GM18505 (cell line): ENCODE data around the gene OLFML1.
A peak's percentile ranks its signal among the peaks of the same experiment; 100 is the strongest.

Experiments used
- ATAC-seq: cut with Tn5 transposase; IDR thresholded peaks from one replicate; pipeline ENCODE4 v1.9.1; 2021; ENCODE audit not compliant: unreplicated experiment
- POLR2A ChIP-seq: IDR thresholded peaks from 4 replicates; pipeline ENCODE4 v1.6.1; 2011; ENCODE audit warnings: borderline replicate concordance; ENCODE audit not compliant: insufficient read depth, insufficient read length; ENCODE audit errors: extremely low read depth

The OLFML1 gene

DNA sequence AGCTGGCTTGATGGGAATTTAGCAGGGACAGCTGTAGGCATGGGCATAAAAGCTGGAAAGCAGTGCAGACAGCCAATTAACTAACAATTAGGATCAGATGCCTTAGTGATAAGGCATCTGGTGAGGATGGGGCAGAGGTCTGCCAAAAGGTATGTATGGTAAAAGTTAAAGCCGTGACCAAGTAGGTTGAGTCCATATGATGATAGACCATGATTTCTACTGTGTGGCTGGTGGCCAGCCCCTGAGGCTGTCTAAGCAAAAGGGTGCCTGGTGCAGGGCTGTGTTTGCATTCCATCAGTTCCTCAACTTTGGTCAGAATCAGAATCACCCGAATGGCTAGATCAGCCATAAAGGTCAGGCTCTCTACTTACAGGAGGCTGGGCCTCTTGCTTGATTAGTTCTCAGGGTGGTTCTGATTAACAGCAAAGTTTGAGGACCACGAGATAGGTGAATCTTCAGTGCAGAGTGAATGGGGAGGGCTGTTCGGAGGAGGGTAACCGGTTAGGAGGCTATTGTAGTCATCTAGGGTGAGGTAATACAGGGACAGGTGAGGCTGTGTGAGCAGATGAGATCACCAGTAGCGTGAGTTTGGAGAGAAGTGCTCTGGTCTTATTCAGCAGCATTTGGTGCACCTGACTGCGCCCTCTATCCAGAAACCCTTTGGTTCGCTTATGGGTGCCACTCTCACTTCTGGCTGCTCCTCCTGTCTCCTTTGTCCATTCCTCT is 55.7 kb downstream of the OLFML1 start:
- no peak for ATAC-seq
- no peak for TF ChIP-seq POLR2A

DNA sequence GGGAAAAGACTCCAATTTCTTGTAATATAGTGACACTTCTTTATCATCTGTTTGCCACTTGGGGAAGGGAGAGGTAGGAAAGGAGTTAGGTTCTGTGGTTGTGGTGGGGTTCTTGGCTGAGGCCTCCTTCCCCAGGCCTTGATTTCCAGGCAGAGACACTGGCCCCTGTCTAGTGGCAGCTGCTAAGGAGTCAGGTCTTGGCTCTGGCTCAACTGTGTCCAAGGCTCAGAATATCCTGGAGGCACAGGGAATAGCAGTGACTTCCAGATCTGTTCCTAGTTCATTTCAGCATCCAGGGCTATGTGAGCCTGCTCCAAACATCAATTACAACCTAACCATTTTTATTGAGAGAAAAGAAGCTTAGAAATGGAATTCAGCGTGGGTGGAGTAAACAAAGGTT is 58.0 kb downstream of the OLFML1 start:
- TF ChIP-seq POLR2A: no peak

DNA sequence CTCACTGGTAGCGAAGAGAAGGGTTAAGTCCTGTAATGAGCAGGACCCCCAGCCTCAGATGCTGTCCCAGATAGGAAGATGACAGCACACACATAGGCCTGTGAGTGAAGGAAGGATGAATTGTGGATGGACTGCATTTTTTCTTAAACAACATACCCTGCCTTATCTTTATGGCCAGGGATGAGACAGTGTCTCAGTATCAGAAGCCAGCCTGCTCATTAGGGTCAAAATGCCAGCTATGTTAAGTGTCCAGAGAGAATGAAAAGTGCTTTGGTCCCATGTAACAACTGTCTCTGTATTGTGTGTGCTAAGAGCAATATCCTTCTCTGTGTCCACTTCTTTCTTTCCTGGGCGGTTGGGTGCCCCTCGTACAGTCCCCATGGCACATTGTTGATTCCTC is 58.7 kb downstream of the OLFML1 start:
- no peak for ATAC-seq

More for the DNA sequence above, 58.0 kb downstream of the OLFML1 start:
- no peak for ATAC-seq

DNA sequence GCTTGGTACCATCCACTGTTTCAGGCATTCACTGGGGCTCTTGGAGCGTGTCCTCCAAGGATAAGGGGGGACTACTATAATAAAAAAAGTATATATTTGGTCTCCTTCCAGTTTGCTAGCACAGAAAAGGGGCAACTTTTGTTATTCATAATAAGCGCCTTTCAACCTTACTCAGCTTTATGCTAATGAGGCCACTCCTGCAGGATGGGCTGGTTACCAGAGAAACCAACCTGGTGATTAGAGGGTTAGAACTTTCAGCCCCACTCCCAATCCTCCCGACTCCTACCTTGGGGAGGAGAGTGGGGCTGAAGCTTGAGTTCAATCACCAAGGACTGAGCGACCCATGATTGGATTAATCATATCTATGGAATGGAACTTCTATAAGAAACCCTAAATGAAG is 60.3 kb downstream of the OLFML1 start:
- TF ChIP-seq POLR2A: no peak
- no peak for ATAC-seq

More for the DNA sequence above, 58.7 kb downstream of the OLFML1 start:
- no peak for TF ChIP-seq POLR2A

DNA sequence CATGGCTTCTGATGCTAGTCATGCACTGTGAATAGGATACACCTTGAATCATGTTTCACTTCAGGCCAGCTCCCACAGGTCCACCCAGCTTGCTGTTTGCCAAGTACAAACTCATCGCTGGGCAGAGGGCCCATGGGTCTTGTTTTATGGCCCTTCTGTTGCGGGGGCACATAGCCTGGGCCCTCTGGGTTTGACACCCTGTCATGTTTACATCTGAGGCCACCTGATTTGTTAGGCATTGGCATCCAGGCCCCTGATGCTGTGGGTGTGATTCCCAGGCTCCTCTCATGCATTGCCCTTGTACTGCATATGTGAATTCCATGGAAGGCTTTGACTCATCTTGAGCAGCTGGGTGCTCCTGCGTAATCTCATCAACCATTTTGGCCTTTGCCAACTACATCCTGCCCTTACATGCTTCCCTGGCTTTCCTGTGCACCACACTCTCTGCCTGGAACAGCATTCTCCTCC is 61.1 kb downstream of the OLFML1 start:
- ATAC-seq: no peak
- no peak for TF ChIP-seq POLR2A

DNA sequence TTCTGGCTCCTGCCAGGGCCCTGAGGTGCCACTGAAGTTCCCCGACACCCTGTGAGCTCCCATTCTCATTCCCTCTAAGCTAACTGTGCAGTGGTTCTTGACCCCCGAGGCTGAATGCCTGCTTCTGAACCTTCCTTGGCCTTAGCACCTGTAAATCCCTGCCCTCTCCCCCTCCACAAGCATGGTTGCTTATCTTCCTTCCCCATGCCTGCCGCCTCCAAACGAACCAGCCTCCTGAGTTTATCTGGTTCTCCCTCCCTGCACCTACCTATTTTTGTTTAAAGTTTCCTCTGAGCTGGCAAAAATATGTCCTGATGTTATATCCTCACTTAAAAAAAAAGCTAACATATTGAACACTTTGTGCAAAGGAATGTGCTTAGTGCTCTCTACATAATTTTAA is 62.4 kb downstream of the OLFML1 start:
- no peak for TF ChIP-seq POLR2A
- no peak for ATAC-seq

DNA sequence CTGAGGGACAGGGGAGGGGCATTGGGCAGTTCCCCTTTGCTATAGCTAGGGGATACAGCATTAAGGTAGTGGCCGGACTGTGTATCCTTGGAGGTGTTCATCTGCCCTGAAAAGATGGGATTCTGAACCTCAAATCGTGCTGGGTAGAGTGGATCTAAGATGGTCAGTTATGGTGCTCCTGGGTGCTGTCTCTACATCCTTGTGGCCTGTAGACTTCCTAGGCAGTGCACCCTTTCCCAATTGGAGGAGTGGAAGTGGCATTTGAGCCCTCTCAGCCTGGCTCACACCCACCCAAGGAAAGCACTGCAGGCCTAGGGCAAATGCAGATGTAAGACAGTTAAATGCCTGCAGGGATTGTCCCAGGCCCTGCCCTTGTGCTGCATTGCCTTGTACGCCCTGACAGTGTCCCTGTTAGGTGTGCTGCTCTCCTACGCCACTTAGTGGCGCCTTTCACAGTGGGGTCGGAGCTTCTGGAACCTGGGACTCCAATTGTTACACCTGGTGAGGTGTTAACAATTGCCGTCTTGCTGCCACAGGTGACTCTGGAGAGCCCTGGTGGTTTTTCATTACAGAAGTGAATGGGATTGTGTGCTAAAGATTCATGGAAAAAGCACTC is 63.5 kb downstream of the OLFML1 start:
- ATAC-seq: peak; percentile 79
- no peak for TF ChIP-seq POLR2A

DNA sequence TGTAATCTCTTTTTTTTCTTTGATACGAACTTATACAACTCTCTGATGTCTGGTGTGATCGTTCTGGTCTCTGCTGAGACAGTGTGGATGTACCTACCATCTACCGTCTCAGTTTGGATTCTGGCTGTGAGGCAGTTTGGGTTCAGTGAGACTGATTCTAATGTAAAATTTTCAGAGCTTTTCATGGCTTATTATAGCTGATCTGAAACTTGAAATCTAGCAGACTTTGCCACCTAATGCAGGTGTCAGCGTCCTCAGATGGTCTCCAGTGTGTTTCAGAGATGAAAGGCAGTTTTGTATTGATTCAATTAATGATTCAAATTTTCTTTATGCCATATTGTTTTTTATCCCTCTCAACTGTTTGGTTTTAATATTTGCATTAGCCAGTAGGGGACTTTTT is 64.4 kb downstream of the OLFML1 start:
- no peak for TF ChIP-seq POLR2A
- no peak for ATAC-seq

DNA sequence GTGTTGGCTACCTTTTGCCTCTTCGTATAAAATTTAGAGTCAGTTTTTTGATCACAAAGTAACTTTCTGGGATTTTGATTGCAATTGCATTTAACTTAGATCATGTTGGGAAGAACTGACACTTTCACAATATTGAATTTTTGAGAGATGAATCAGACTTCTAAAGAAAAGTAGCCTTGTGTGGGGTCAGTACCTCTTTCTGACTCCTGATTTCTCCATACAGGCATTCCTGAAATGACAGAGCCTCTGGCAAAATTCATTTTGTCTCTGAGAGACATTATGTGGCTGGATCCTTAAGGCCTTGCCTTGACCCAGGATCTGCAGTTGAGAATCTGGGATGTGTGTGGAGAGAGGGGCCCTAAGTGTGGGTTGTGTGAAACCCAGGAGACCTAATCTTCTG is 66.3 kb downstream of the OLFML1 start:
- no peak for TF ChIP-seq POLR2A
- ATAC-seq: no peak

DNA sequence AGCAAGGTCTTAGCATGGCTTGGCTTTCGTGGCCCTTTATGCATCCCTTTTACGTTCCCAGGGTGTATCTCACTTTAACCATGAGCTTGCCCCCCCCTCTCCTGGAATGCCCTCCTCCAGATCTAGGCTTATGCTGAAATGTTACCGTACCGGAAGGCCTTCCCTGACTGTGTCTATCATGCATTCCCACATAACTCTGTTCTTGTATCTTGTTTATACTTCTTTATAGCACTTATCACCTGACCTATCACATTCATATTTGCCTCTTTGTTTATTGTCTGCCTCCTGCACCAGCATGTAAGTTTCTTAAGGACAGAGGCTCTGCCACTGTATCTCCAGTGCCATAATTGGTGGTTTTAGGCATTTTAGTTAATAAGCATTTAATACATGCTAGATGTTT is 67.4 kb downstream of the OLFML1 start:
- no peak for TF ChIP-seq POLR2A
- no peak for ATAC-seq

DNA sequence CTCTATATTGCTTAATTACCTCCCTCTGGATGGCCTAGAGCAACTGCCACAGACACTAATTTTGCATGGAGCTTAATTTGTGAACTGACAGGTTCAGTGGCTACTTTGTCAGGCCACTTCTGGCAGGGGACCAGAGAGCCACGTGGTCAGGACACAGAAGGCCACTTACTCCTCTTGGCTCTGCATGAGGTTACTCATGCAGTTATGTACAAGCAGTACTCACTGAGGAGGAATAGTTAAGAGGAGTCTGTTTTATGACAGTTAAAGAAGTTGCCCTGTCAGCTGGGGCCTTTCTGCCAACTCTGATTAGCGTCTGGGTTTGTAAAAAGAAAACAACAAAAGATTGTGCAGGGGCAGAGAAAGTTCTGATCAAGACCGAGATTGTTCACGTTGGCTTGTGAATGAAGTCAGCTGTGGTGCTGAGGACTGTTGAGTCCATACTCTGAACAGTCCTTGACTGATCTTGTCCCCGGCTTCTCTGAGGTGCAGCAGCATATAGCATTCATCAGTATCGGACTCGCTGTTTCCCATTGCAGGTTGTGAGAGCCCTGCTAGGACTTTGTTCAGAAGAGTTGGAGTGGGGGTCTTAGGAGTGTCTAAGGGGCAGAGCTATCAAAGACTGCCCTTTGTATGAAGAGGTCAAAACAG is 69.9 kb downstream of the OLFML1 start:
- no peak for TF ChIP-seq POLR2A
- ATAC-seq: no peak

DNA sequence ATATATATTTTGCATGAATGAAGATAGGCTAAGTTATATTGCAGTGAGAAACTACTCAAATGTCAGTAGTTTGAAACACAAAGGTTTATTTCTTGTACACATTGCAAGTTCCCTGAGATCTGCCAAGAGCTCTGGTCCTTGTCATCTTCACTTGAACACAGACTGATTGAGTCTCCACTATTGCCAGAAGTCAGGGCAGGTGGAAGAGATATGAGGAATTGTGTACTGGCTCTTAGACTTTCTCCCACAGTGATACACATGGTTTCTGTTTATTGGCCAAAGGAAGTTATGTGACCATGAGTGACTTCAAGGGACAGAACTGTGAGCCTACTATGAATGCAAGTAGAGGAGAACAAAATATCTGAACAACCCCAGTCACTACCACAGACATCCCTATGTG is 72.7 kb downstream of the OLFML1 start:
- no peak for TF ChIP-seq POLR2A
- no peak for ATAC-seq

DNA sequence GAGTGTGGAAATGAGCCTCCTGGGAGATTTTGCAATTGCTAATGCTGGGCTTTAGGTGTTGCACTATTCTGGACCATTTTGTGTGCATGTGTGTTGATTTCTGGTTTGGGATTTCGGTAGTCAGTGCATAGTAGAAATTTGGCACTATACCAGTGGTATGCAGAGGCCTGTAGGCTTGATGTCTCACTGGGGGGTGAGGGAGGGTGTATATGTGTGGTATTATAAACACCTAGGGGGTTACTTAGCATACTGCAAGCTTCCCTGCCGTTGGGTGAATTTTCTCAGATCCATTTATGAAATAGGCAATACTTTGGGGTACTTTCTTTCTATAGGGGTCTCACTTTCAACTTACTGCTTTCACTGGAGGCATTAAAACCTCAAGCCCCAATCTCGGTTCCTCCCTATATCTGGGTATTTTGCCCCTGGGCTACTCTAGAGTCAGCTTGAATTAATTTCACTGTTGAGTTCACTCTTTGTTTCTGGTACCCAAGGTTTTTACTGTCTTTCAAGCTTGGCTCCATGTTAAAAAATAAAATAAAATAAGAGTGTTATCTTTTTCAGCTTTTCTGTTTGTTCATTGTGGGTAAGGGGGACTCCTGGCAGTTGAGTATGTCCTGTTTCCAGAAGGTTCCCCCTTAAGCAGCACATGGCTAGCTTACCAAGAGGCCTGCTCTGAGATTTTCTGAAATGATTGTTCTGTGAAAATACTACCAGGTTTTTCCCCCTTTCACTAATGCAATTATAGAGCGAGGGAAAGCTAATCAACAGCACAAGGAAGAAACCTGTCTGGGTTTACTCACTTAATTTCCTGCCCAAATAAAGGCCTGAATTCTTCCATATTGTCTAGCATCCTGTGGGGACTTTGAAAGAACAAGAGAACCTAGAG is 74.3 kb downstream of the OLFML1 start:
- peak; percentile 63 for ATAC-seq
- no peak for TF ChIP-seq POLR2A
